Calu3 (cell line): Measurements from ENCODE around the gene FZD7. TPM values are rescaled to one million over a fixed set of nuclear protein-coding genes. Genes with fewer than 3 reads are reported as not detected.

Source experiments
- BruUV-seq: library from RNA; stranded (reverse); fragments of 400-500 nt; replicated peaks from 2 replicates; lab custom pipeline; 2021; lab: Mats Ljungman, UMichigan
- CTCF ChIA-PET: fragments of 300-600 bp; sonication (Branson Sonifier 250); formaldehyde crosslinking; loops from one replicate; lab custom pipeline; 2022; ENCODE audit warnings: antibody characterized with exemption; lab: Charles Lee
- DNase-seq: peaks from one replicate; pipeline ENCODE4 v3.0.0; 2022
- H3K27ac Mint-ChIP-seq: one replicate; pipeline ENCODE4 v1.8.0; 2022; ENCODE audit warnings: mixed read lengths; ENCODE audit not compliant: unreplicated experiment
- H3K27me3 Mint-ChIP-seq: one replicate; pipeline ENCODE4 v1.8.0; 2022; ENCODE audit warnings: mixed read lengths; ENCODE audit not compliant: unreplicated experiment
- H3K36me3 Mint-ChIP-seq: one replicate; pipeline ENCODE4 v1.8.0; 2022; ENCODE audit warnings: mild to moderate bottlenecking, moderate library complexity, mixed read lengths; ENCODE audit not compliant: insufficient read depth, unreplicated experiment
- H3K4me1 Mint-ChIP-seq: one replicate; pipeline ENCODE4 v1.8.0; 2022; ENCODE audit warnings: mild to moderate bottlenecking, low read depth, mixed read lengths; ENCODE audit not compliant: unreplicated experiment
- H3K4me3 Mint-ChIP-seq: one replicate; pipeline ENCODE4 v1.8.0; 2022; ENCODE audit warnings: mild to moderate bottlenecking, low read depth, moderate library complexity, mixed read lengths; ENCODE audit not compliant: unreplicated experiment
- H3K9me3 Mint-ChIP-seq: one replicate; pipeline ENCODE4 v1.8.0; 2022; ENCODE audit warnings: low read depth, mixed read lengths; ENCODE audit not compliant: unreplicated experiment
- intact Hi-C: fragments of 100-400 bp; cut with micrococcal nuclease; formaldehyde crosslinking; loops from one replicate; pipeline ENCODE4 v1.10.0; 2022; ENCODE audit not compliant: unreplicated experiment
- total RNA-seq: library from RNA; stranded (reverse); gene quantifications from 2 replicates; pipeline ENCODE4 v1.2.3, GENCODE V29; 2022
- TF ChIP-seq, protein P1 (sequence below): fragments of 200-600 bp; IDR thresholded peaks from one replicate; pipeline ENCODE4 v1.8.0; 2022; ENCODE audit warnings: antibody characterized with exemption; ENCODE audit not compliant: unreplicated experiment

Gene FZD7
- total RNA-seq, 1 experiment from 2014 or later = 17.7 TPM

- no peak overlapping the region for H3K4me3 Mint-ChIP-seq
- intact Hi-C loops = no loop called here
Measured at GRCh38 chr2:202040079-202040844, 6.6 kb downstream of the FZD7 start.

DNA sequence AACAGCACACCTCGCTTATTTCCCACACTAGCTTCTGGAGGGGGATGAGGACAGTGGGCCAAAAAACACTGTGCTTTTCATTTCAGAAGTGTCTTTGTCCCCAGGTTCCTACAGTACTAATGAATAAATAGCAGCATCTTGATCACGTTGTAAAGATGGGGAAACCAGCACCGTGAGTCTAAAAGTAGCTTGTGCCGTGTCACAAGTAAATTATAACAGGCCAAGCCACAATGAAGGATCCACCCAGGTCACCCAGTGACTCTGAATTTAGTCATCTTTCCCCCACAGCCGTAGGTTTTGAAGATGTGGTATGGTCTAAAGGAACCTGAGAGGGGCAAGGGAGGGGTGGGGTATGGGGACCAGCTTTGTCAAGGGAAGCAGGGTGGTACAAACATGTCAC is 8.8 kb downstream of the FZD7 start:
- no TSS peak for BruUV-seq
- CTCF ChIA-PET = no interaction called here
- Mint-ChIP-seq H3K36me3 (no peaks in the 10 kb centered on the region), H3K9me3 (no peaks in the 10 kb centered on the region), H3K4me1 (peaks cover 16% of the 10 kb centered on the region), H3K4me3 (no peak overlapping the region), H3K27ac (no peak overlapping the region), H3K27me3 (peaks cover 8% of the 10 kb centered on the region)
- TF ChIP-seq, protein P1, sequence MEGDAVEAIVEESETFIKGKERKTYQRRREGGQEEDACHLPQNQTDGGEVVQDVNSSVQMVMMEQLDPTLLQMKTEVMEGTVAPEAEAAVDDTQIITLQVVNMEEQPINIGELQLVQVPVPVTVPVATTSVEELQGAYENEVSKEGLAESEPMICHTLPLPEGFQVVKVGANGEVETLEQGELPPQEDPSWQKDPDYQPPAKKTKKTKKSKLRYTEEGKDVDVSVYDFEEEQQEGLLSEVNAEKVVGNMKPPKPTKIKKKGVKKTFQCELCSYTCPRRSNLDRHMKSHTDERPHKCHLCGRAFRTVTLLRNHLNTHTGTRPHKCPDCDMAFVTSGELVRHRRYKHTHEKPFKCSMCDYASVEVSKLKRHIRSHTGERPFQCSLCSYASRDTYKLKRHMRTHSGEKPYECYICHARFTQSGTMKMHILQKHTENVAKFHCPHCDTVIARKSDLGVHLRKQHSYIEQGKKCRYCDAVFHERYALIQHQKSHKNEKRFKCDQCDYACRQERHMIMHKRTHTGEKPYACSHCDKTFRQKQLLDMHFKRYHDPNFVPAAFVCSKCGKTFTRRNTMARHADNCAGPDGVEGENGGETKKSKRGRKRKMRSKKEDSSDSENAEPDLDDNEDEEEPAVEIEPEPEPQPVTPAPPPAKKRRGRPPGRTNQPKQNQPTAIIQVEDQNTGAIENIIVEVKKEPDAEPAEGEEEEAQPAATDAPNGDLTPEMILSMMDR = no peak
- no peak for DNase-seq
- intact Hi-C loops = no loop called here

More at GRCh38 chr2:202040079-202040844, 6.6 kb downstream of the FZD7 start:
- TF ChIP-seq, protein P1 = no peak
- no peak for DNase-seq
- Mint-ChIP-seq H3K9me3 (no peaks in the 10 kb centered on the region), H3K27me3 (no peaks in the 10 kb centered on the region), H3K27ac (no peak overlapping the region), H3K36me3 (no peaks in the 10 kb centered on the region), H3K4me1 (peaks cover 16% of the 10 kb centered on the region)
- CTCF ChIA-PET = no interaction called here
- BruUV-seq = no TSS peak

DNA sequence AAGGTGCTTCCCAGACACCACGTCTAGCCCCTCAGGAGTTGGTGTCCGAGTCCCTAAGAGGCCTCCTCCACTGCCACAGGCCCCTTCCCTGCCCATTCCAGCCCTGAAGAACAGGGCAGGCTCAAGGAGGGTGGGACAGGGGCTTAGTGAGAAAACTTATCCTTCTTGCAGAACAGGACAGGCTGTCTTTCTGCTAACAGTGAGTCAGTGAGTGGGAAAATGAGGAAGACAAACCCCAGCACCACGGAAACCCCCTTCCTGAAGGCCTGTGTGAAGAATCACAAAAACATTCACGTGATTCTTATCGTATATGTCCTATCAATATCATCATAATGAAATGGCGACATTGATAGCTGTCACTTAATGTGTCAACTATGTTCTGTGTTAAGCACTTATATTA is 9.8 kb downstream of the FZD7 start:
- H3K27me3 Mint-ChIP-seq = peaks cover 15% of the 10 kb centered on the region
- no TSS peak for BruUV-seq
- no peaks in the 10 kb centered on the region for H3K9me3 Mint-ChIP-seq
- TF ChIP-seq, protein P1 = no peak
- H3K36me3 Mint-ChIP-seq = no peaks in the 10 kb centered on the region
- intact Hi-C loops = no loop called here
- peaks cover 12% of the 10 kb centered on the region for H3K4me1 Mint-ChIP-seq
- H3K27ac Mint-ChIP-seq = no peak overlapping the region
- no peak overlapping the region for H3K4me3 Mint-ChIP-seq
- CTCF ChIA-PET = interaction anchor here (0.5 to 0.6 kb wide), 3 partner anchors 27 to 323 kb away, joined by 3 to 5 read pairs (median 3); no protein-coding TSS in a partner anchor
- no peak for DNase-seq

GRCh38 chr2:202044777-202045176 is 11.1 kb downstream of the FZD7 start:
- Mint-ChIP-seq H3K27ac (no peak overlapping the region), H3K36me3 (no peaks in the 10 kb centered on the region), H3K4me1 (no peaks in the 10 kb centered on the region), H3K9me3 (no peaks in the 10 kb centered on the region), H3K27me3 (peaks cover 15% of the 10 kb centered on the region), H3K4me3 (no peak overlapping the region)
- CTCF ChIA-PET = interaction anchor here (0.9 kb wide), 1 partner anchor 12 kb away, joined by 3 read pairs; no protein-coding TSS in a partner anchor
- intact Hi-C loops = no loop called here
- TF ChIP-seq, protein P1 = no peak
- DNase-seq = no peak
- no TSS peak for BruUV-seq
